Measurements from ENCODE around the gene FAM50A.

DNA sequence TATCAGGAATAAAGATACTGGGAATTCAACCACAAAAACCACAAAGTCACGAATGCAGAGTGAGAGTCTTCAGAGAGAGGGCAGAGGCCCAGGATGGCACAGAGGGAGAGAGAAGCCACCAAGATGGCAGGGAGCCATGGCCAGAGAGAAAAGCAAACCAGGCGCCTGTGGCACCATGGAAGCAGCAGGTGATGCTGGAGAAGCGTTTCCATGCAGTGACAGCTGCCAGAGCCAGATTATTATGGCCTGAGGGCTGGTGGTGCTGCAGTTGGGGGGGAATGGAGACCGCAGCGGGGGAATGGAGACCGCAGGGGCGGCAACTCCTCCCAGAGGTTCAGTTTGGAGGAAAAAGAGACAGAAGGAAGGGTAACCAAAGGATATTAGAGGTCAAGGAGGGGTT is 26.8 kb upstream of the FAM50A start:
- TF ChIP-seq, protein P1, sequence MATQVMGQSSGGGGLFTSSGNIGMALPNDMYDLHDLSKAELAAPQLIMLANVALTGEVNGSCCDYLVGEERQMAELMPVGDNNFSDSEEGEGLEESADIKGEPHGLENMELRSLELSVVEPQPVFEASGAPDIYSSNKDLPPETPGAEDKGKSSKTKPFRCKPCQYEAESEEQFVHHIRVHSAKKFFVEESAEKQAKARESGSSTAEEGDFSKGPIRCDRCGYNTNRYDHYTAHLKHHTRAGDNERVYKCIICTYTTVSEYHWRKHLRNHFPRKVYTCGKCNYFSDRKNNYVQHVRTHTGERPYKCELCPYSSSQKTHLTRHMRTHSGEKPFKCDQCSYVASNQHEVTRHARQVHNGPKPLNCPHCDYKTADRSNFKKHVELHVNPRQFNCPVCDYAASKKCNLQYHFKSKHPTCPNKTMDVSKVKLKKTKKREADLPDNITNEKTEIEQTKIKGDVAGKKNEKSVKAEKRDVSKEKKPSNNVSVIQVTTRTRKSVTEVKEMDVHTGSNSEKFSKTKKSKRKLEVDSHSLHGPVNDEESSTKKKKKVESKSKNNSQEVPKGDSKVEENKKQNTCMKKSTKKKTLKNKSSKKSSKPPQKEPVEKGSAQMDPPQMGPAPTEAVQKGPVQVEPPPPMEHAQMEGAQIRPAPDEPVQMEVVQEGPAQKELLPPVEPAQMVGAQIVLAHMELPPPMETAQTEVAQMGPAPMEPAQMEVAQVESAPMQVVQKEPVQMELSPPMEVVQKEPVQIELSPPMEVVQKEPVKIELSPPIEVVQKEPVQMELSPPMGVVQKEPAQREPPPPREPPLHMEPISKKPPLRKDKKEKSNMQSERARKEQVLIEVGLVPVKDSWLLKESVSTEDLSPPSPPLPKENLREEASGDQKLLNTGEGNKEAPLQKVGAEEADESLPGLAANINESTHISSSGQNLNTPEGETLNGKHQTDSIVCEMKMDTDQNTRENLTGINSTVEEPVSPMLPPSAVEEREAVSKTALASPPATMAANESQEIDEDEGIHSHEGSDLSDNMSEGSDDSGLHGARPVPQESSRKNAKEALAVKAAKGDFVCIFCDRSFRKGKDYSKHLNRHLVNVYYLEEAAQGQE (IDR thresholded peaks at IDR 0.05), result no peak
- TF ChIP-seq, protein P2, sequence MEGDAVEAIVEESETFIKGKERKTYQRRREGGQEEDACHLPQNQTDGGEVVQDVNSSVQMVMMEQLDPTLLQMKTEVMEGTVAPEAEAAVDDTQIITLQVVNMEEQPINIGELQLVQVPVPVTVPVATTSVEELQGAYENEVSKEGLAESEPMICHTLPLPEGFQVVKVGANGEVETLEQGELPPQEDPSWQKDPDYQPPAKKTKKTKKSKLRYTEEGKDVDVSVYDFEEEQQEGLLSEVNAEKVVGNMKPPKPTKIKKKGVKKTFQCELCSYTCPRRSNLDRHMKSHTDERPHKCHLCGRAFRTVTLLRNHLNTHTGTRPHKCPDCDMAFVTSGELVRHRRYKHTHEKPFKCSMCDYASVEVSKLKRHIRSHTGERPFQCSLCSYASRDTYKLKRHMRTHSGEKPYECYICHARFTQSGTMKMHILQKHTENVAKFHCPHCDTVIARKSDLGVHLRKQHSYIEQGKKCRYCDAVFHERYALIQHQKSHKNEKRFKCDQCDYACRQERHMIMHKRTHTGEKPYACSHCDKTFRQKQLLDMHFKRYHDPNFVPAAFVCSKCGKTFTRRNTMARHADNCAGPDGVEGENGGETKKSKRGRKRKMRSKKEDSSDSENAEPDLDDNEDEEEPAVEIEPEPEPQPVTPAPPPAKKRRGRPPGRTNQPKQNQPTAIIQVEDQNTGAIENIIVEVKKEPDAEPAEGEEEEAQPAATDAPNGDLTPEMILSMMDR (IDR thresholded peaks at IDR 0.05; ENCODE audit: low read depth, low read length, missing input control), result no peak
- TF ChIP-seq RAD21 (IDR thresholded peaks at IDR 0.05) (no peak), NR2F2 (IDR thresholded peaks at IDR 0.05) (no peak), FOXA1 (IDR thresholded peaks at IDR 0.05) (no peak), TAF1 (conservative IDR thresholded peaks at IDR 0.05) (no peak)
- TF ChIP-seq, protein P3, sequence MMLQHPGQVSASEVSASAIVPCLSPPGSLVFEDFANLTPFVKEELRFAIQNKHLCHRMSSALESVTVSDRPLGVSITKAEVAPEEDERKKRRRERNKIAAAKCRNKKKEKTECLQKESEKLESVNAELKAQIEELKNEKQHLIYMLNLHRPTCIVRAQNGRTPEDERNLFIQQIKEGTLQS (IDR thresholded peaks at IDR 0.05), result no peak
- TF ChIP-seq, protein P4, sequence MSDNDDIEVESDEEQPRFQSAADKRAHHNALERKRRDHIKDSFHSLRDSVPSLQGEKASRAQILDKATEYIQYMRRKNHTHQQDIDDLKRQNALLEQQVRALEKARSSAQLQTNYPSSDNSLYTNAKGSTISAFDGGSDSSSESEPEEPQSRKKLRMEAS (IDR thresholded peaks at IDR 0.05), result no peak

Measured in liver (tissue), 3 donors.